ENCODE measurements around the gene DPYD. TPM values are rescaled to one million over a fixed set of nuclear protein-coding genes. Genes with fewer than 3 reads are reported as not detected.

DPYD gene
- total RNA-seq, 1 donor from 2014 or later, result 8.5 TPM

GRCh38 chr1:97797403-97798183 is 123.2 kb downstream of the DPYD start:
- no peaks in the 10 kb centered on the region for H3K9me3 Mint-ChIP-seq
- no peak overlapping the region for H3K27ac Mint-ChIP-seq
- no peak for TF ChIP-seq CTCF (conservative IDR thresholded peaks at IDR 0.05)
- no peak overlapping the region for H3K4me3 Mint-ChIP-seq
- no peaks in the 10 kb centered on the region for H3K27me3 Mint-ChIP-seq
- no peak for DNase-seq (ENCODE audit: extremely low spot score, unreplicated experiment)
- no peaks in the 10 kb centered on the region for H3K4me1 Mint-ChIP-seq (ENCODE audit: unreplicated experiment)
- no peaks in the 10 kb centered on the region for H3K36me3 Mint-ChIP-seq

GRCh38 chr1:97796711-97797110 is 124.1 kb downstream of the DPYD start:
- Mint-ChIP-seq H3K9me3 (no peaks in the 10 kb centered on the region), H3K4me1 (ENCODE audit: unreplicated experiment) (no peaks in the 10 kb centered on the region)

GRCh38 chr1:97792655-97793054 is 128.2 kb downstream of the DPYD start:
- no peak for TF ChIP-seq CTCF (conservative IDR thresholded peaks at IDR 0.05)
- Mint-ChIP-seq H3K4me1 (ENCODE audit: unreplicated experiment) (no peaks in the 10 kb centered on the region), H3K4me3 (no peak overlapping the region), H3K27ac (no peak overlapping the region), H3K9me3 (no peaks in the 10 kb centered on the region), H3K27me3 (no peaks in the 10 kb centered on the region), H3K36me3 (no peaks in the 10 kb centered on the region)
- DNase-seq (ENCODE audit: extremely low spot score, unreplicated experiment), result no peak

More at GRCh38 chr1:97796711-97797110, 124.1 kb downstream of the DPYD start:
- no peaks in the 10 kb centered on the region for H3K36me3 Mint-ChIP-seq
- no peak for TF ChIP-seq CTCF (conservative IDR thresholded peaks at IDR 0.05)
- no peak for DNase-seq (ENCODE audit: extremely low spot score, unreplicated experiment)
- no peak overlapping the region for H3K27ac Mint-ChIP-seq
- no peak overlapping the region for H3K4me3 Mint-ChIP-seq
- H3K27me3 Mint-ChIP-seq, result no peaks in the 10 kb centered on the region

- H3K27ac Mint-ChIP-seq, result no peak overlapping the region
- no peak for DNase-seq (ENCODE audit: extremely low spot score, unreplicated experiment)
- H3K4me1 Mint-ChIP-seq (ENCODE audit: unreplicated experiment), result no peaks in the 10 kb centered on the region
- no peaks in the 10 kb centered on the region for H3K27me3 Mint-ChIP-seq
- no peaks in the 10 kb centered on the region for H3K36me3 Mint-ChIP-seq
- TF ChIP-seq CTCF (conservative IDR thresholded peaks at IDR 0.05), result no peak
- H3K9me3 Mint-ChIP-seq, result no peaks in the 10 kb centered on the region
- H3K4me3 Mint-ChIP-seq, result no peak overlapping the region
These were observed 129.6 kb downstream of the DPYD start for GRCh38 chr1:97791251-97791650.

GRCh38 chr1:97787231-97787630 is 133.6 kb downstream of the DPYD start:
- H3K4me1 Mint-ChIP-seq (ENCODE audit: unreplicated experiment), result no peaks in the 10 kb centered on the region
- no peaks in the 10 kb centered on the region for H3K36me3 Mint-ChIP-seq
- H3K27ac Mint-ChIP-seq, result no peak overlapping the region
- no peaks in the 10 kb centered on the region for H3K9me3 Mint-ChIP-seq
- H3K4me3 Mint-ChIP-seq, result no peak overlapping the region
- DNase-seq (ENCODE audit: extremely low spot score, unreplicated experiment), result no peak
- no peaks in the 10 kb centered on the region for H3K27me3 Mint-ChIP-seq
- no peak for TF ChIP-seq CTCF (conservative IDR thresholded peaks at IDR 0.05)
